Bronchus fibroblast of lung (primary cell): ENCODE data around the gene SETD6. TPM values are rescaled to one million over a fixed set of nuclear protein-coding genes. Genes with fewer than 3 reads are reported as not detected.

Experiments
- total RNA-seq: library from RNA; depleted of rRNA; stranded (reverse); fragments of >200 nt; gene quantifications from 2 replicates; pipeline ENCODE4 v1.2.3, GENCODE V29; 2015

Gene SETD6, protein sequence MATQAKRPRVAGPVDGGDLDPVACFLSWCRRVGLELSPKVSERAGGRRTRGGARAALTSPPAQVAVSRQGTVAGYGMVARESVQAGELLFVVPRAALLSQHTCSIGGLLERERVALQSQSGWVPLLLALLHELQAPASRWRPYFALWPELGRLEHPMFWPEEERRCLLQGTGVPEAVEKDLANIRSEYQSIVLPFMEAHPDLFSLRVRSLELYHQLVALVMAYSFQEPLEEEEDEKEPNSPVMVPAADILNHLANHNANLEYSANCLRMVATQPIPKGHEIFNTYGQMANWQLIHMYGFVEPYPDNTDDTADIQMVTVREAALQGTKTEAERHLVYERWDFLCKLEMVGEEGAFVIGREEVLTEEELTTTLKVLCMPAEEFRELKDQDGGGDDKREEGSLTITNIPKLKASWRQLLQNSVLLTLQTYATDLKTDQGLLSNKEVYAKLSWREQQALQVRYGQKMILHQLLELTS
- total RNA-seq: 5.9 and 10.1 TPM in 2 replicates

DNA sequence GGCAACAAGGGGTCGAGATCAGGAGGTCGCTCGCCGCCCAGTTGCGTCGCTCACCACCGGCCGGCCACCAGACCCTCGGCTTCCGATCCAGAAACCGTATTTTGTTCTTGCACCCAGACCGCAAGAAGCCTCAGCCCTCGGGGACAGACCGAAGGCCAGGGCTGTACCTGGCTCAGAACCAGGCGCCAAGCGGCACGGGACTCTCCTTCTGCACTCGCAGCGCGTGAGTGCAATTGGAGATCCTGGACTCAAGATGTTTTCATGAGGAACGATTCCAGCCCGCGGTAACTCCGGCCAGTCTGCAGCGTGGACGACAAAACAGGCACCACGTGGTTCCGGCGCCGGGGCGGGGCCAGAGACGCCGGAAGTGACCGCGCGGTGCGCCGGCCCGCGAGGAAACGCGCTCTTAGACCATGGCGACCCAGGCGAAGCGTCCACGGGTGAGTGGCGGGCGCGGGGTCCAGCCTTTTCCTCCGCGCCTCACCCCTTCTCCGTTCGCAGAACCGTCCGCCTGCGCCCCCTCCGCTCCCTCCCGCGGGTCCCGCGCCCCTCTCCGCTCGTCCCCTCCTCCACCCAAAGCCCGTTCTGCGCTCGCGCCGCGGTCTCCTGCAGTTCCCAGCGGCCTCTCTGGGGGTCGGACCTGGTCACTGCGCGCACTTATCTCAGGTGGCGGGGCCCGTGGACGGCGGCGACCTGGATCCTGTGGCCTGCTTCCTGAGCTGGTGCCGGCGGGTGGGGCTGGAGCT lies at the start of gene SETD6:
SETD6 (plus strand) TSS at position 393 of the 746 bp plus-strand sequence; CDS start at position 414, 21 bp downstream.

DNA sequence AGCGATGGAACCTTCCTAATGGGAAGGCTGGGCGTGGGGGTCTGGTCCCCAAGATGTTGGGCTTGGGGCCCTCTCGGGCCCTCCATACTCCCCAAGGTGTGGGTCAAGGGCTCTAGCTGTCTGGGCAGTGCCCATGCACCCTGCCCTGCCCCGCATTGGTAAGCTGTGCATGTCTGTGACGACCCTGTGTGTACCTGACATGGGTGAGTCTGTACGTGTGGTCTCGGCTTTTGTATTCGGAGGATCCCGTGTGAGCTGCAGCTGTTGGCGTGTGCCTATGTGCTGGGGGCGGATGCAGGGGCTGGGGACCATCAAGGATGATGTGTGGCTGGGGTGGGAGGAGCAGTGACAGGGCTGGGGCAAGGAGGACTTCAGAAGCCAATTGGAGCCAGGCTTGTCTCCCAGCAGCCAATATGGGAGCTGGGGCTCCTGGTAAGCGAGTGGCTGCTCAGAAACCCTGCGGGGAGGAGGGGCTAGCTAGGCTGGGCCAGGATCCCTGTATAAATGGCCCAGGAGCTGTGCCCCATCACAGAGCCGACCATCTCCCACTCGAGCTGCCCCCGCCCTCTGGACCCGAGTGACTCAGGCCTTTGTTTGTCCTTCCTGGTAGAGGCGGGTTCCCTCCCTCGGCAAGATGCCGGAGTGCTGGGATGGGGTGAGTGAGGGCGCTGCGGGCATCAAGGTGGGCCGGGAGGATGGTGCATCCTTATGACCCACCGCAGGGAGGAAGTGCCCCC lies 15.5 kb upstream of the SETD6 start, which contains the start of gene NDRG4:
NDRG4 (plus strand) TSS at position 529 of the 737 bp plus-strand sequence; CDS start at position 635, 106 bp downstream.

Other genes with a start within 250 kb of the SETD6 start
- gene PRSS54, start 220.5 kb upstream of the SETD6 start, total RNA-seq: not detected in 2 replicates
- gene GINS3, start 123.0 kb upstream of the SETD6 start, total RNA-seq: 12.3 and 12.8 TPM in 2 replicates
- gene NDRG4, start 15.4 kb upstream of the SETD6 start, total RNA-seq: 20.7 and 21.7 TPM in 2 replicates
- gene CNOT1, start 114.3 kb downstream of the SETD6 start, total RNA-seq: 66.6 TPM in 2 replicates
- 8.8 and 9.9 TPM in 2 replicates for gene SLC38A7, start 169.3 kb downstream of the SETD6 start, total RNA-seq
- gene GOT2, start 218.8 kb downstream of the SETD6 start, total RNA-seq: 92.8 and 94.7 TPM in 2 replicates